Stimulated activated CD8-positive, alpha-beta memory T cell treated with anti-CD3 and anti-CD28 coated beads, Interleukin-12 subunit alpha, Interleukin-12 subunit beta, amount 100 ng/mL, for 24 hours (primary cell): Measurements from ENCODE around the gene GOPC.
"Not testable (repeated sequence)": the region's sequence is repeated elsewhere in the genome, so short reads cannot be mapped to it uniquely, and the experiment has no call there.

Source experiments
- DNase-seq: peaks from one replicate; pipeline ENCODE4 v3.0.0-alpha.2; 2020; ENCODE audit errors: extremely low read depth

The GOPC gene

GRCh38 chr6:117602151-117602898, at the start of gene GOPC:
Gene GOPC (minus strand): TSS chr6:117602511. CDS start chr6:117602288, 223 bp downstream.
- peak; percentile 85 for DNase-seq

- not testable (repeated sequence) for DNase-seq
Measured at GRCh38 chr6:117651984-117652383, 49.7 kb upstream of the GOPC start.

- no peak for DNase-seq
Measured at GRCh38 chr6:117642976-117643375, 40.7 kb upstream of the GOPC start.

- no peak for DNase-seq
Measured at GRCh38 chr6:117637770-117638169, 35.5 kb upstream of the GOPC start.

GRCh38 chr6:117629119-117629660, 26.9 kb upstream of the GOPC start:
- no peak for DNase-seq

GRCh38 chr6:117627533-117627932, 25.2 kb upstream of the GOPC start:
- no peak for DNase-seq

- no peak for DNase-seq
Measured at GRCh38 chr6:117624869-117625481, 22.7 kb upstream of the GOPC start.

GRCh38 chr6:117619178-117619577, 16.9 kb upstream of the GOPC start:
- DNase-seq = no peak

GRCh38 chr6:117617210-117618035, 15.1 kb upstream of the GOPC start:
- DNase-seq = no peak

- no peak for DNase-seq
Measured at GRCh38 chr6:117616391-117617209, 14.3 kb upstream of the GOPC start.

- DNase-seq = no peak
Measured at GRCh38 chr6:117615750-117616390, 13.6 kb upstream of the GOPC start.

- no peak for DNase-seq
Measured at GRCh38 chr6:117613920-117614560, 11.7 kb upstream of the GOPC start.

- no peak for DNase-seq
Measured at GRCh38 chr6:117607511-117607910, 5.2 kb upstream of the GOPC start.

- DNase-seq = no peak
Measured at GRCh38 chr6:117605169-117605826, 3.0 kb upstream of the GOPC start.

- DNase-seq = no peak
Measured at GRCh38 chr6:117603821-117604220, 1.5 kb upstream of the GOPC start.

GRCh38 chr6:117602899-117603588, 733 bp upstream of the GOPC start:
- DNase-seq = no peak

- DNase-seq = no peak
Measured at GRCh38 chr6:117601811-117602150, 530 bp downstream of the GOPC start.

- no peak for DNase-seq
Measured at GRCh38 chr6:117600008-117600743, 2.1 kb downstream of the GOPC start.

GRCh38 chr6:117597755-117598154, 4.6 kb downstream of the GOPC start:
- no peak for DNase-seq
